HG03196 (cell line): ENCODE results near the gene SLC25A23.
"Not testable (repeated sequence)": the region's sequence is repeated elsewhere in the genome, so short reads cannot be mapped to it uniquely, and the experiment has no call there.

Source experiments
- ATAC-seq: cut with Tn5 transposase; IDR thresholded peaks from one replicate; pipeline ENCODE4 v1.9.1; 2021; ENCODE audit not compliant: unreplicated experiment

SLC25A23 gene

GRCh38 chr19:6406401-6406800 lies 53.2 kb downstream of the SLC25A23 start:
- ATAC-seq = no peak

GRCh38 chr19:6402837-6403608 lies 56.6 kb downstream of the SLC25A23 start:
- ATAC-seq = no peak

- ATAC-seq = no peak
Measured at GRCh38 chr19:6402058-6402457, 57.5 kb downstream of the SLC25A23 start.

- ATAC-seq = not testable (repeated sequence)
Measured at GRCh38 chr19:6400062-6400944, 59.3 kb downstream of the SLC25A23 start.

GRCh38 chr19:6396305-6396704 lies 63.3 kb downstream of the SLC25A23 start:
- ATAC-seq = no peak

- ATAC-seq = no peak
Measured at GRCh38 chr19:6394831-6395230, 64.8 kb downstream of the SLC25A23 start.

- peak; percentile 22 for ATAC-seq
Measured at GRCh38 chr19:6393983-6394412, 65.6 kb downstream of the SLC25A23 start.

- ATAC-seq = peak; percentile 76
Measured at GRCh38 chr19:6393074-6393982, 66.3 kb downstream of the SLC25A23 start, which contains the start of gene GTF2F1. GTF2F1 (minus strand) TSS chr19:6393164; CDS start chr19:6392995, 169 bp downstream.

- no peak for ATAC-seq
Measured at GRCh38 chr19:6392221-6393073, 67.1 kb downstream of the SLC25A23 start.
